GM12891 (cell line): ENCODE data around the gene CCDC171.

Experiments used
- POLR2A ChIP-seq: IDR thresholded peaks from 2 replicates; pipeline ENCODE4 v1.6.1; 2011; ENCODE audit warnings: low read depth, low read length, control low read depth
- POLR2AphosphoS5 ChIP-seq: IDR thresholded peaks from 2 replicates; pipeline ENCODE4 v1.6.1; 2011; ENCODE audit warnings: low read depth, low read length, control low read depth

GRCh38 chr9:15851766-15852165 is 298.9 kb downstream of the CCDC171 start:
- TF ChIP-seq POLR2AphosphoS5 (no peak), POLR2A (no peak)
